H1 (cell line): Measurements from ENCODE around the gene SLC41A1. TPM values are rescaled to one million over a fixed set of nuclear protein-coding genes. Genes with fewer than 3 reads are reported as not detected.

Source experiments
- CTCF ChIA-PET: fragments of 300-600 bp; sonication (Branson Sonifier 250); formaldehyde crosslinking; loops from one replicate; lab custom pipeline; 2021; ENCODE audit not compliant: partially characterized antibody; lab: Charles Lee
- POLR2A ChIA-PET: fragments of 300-600 bp; sonication (Branson Sonifier 250); formaldehyde crosslinking; loops from one replicate; lab custom pipeline; 2021; ENCODE audit warnings: inconsistent platforms; ENCODE audit not compliant: partially characterized antibody; lab: Charles Lee
- DNase-seq, 2 experiments: peaks; one replicate each; pipeline versions ENCODE4 v3.0.0 to v3.0.0-alpha.2; 2010 to 2022; ENCODE audit warnings: low spot score in 2 of 2, low read depth in 1 of 2, mixed read lengths in 1 of 2
- FAIRE-seq: peaks from 2 replicates; lab custom pipeline; 2011; peaks lifted over from hg19 to GRCh38; lab: Jason Lieb, UNC
- H2AFZ ChIP-seq: 2 replicates; pipeline ENCODE4 v1.8.1; 2012; ENCODE audit warnings: low read length, inconsistent platforms
- H2AK5ac ChIP-seq: 2 replicates; pipeline ENCODE4 v1.6.1; 2013; ENCODE audit warnings: low read depth, low read length
- H2BK120ac ChIP-seq: replicated peaks from 2 replicates; pipeline ENCODE3; 2013; ENCODE audit warnings: low read depth, low read length, inconsistent platforms
- H2BK12ac ChIP-seq: 2 replicates; pipeline ENCODE4 v1.6.1; 2013; ENCODE audit warnings: low read depth, low read length
- H2BK15ac ChIP-seq: 2 replicates; pipeline ENCODE4 v1.6.1; 2013; ENCODE audit warnings: low read length
- H2BK20ac ChIP-seq: 2 replicates; pipeline ENCODE4 v1.6.1; 2013; ENCODE audit warnings: low read length
- H2BK5ac ChIP-seq: 2 replicates; pipeline ENCODE4 v1.6.1; 2013; ENCODE audit warnings: low read depth, low read length
- H3K14ac ChIP-seq: 2 replicates; pipeline ENCODE4 v1.6.1; 2013; ENCODE audit warnings: inconsistent platforms; ENCODE audit not compliant: insufficient read length
- H3K18ac ChIP-seq: 2 replicates; pipeline ENCODE4 v1.6.1; 2013; ENCODE audit warnings: low read length; ENCODE audit errors: extremely low read depth
- H3K23ac ChIP-seq: 2 replicates; pipeline ENCODE4 v1.6.1; 2013; ENCODE audit warnings: inconsistent platforms; ENCODE audit not compliant: insufficient read length
- H3K23me2 ChIP-seq: 2 replicates; pipeline ENCODE4 v1.6.1; 2013; ENCODE audit warnings: low read depth, low read length
- H3K27ac ChIP-seq: 2 replicates; pipeline ENCODE4 v1.6.1; 2011; ENCODE audit warnings: low read depth, low read length, inconsistent platforms
- H3K27me3 ChIP-seq, 4 experiments: replicated peaks in 1 of 4; 1 replicate in 1 of 4; 2 replicates in 3 of 4; pipeline versions ENCODE4 v1.6.1 to v1.8.1; 2011 to 2013; ENCODE audit warnings: low read length in 3 of 4, mild to moderate bottlenecking in 3 of 4, inconsistent platforms in 2 of 4, mixed read lengths in 2 of 4, moderate library complexity in 1 of 4; ENCODE audit not compliant: control insufficient read depth in 3 of 4, insufficient read depth in 3 of 4; ENCODE audit errors: extremely low read depth in 1 of 4
- H3K36me3 ChIP-seq, 4 experiments: 2 replicates each; pipeline versions ENCODE4 v1.6.1 to v1.8.1; 2011 to 2013; ENCODE audit warnings: mild to moderate bottlenecking in 4 of 4, low read length in 3 of 4, moderate library complexity in 2 of 4, control low read depth in 1 of 4, inconsistent platforms in 1 of 4; ENCODE audit not compliant: insufficient read depth in 4 of 4, control insufficient read depth in 2 of 4
- H3K4ac ChIP-seq: replicated peaks from 2 replicates; pipeline ENCODE3; 2013; ENCODE audit warnings: low read length, low read depth, mixed read lengths, inconsistent platforms; ENCODE audit not compliant: insufficient read length
- H3K4me1 ChIP-seq, 4 experiments: replicated peaks in 1 of 4; 1 replicate in 1 of 4; 2 replicates in 3 of 4; pipeline versions ENCODE4 v1.6.1 to v1.8.1; 2011 to 2013; ENCODE audit warnings: low read length in 3 of 4, inconsistent platforms in 2 of 4, mixed read lengths in 1 of 4; ENCODE audit not compliant: insufficient read depth in 4 of 4, control insufficient read depth in 3 of 4
- H3K4me2 ChIP-seq, 2 experiments: 2 replicates each; pipeline versions ENCODE4 v1.6.1 to v1.8.1; 2011 to 2013; ENCODE audit warnings: low read depth in 2 of 2, low read length in 2 of 2, control low read depth in 1 of 2, inconsistent platforms in 1 of 2, mild to moderate bottlenecking in 1 of 2; ENCODE audit not compliant: insufficient read depth in 1 of 2
- H3K4me3 ChIP-seq, 4 experiments: fragments of 200-600, 300-600 bp in 1 of 4; sonication (generic), shearing (Covaris generic), sonication (Bioruptor Twin) in 1 of 4; 2 replicates each; pipeline versions ENCODE4 v1.5.1 to v1.8.1; 2011 to 2016; ENCODE audit warnings: low read length in 4 of 4, low read depth in 3 of 4, control low read depth in 2 of 4, inconsistent platforms in 2 of 4, mild to moderate bottlenecking in 2 of 4, mixed read lengths in 1 of 4, moderate library complexity in 1 of 4; ENCODE audit not compliant: insufficient read depth in 2 of 4; ENCODE audit errors: extremely low read depth in 1 of 4
- H3K56ac ChIP-seq: replicated peaks from 2 replicates; pipeline ENCODE3; 2013; ENCODE audit warnings: low read depth, mild to moderate bottlenecking, mixed read lengths, low read length, inconsistent platforms; ENCODE audit not compliant: insufficient read length
- H3K79me1 ChIP-seq: 2 replicates; pipeline ENCODE4 v1.6.1; 2013; ENCODE audit warnings: low read depth, low read length, control low read depth
- H3K79me2 ChIP-seq, 2 experiments: 2 replicates each; pipeline versions ENCODE4 v1.6.1 to v1.8.1; 2012 to 2013; ENCODE audit warnings: low read length in 2 of 2, mild to moderate bottlenecking in 2 of 2, inconsistent platforms in 1 of 2; ENCODE audit not compliant: insufficient read depth in 2 of 2, control insufficient read depth in 1 of 2
- H3K9ac ChIP-seq, 4 experiments: replicated peaks in 1 of 4; 1 replicate in 1 of 4; 2 replicates in 3 of 4; pipeline versions ENCODE4 v1.6.1 to v1.8.1; 2011 to 2013; ENCODE audit warnings: low read depth in 3 of 4, low read length in 3 of 4, control low read depth in 2 of 4, mild to moderate bottlenecking in 2 of 4, moderate library complexity in 2 of 4, inconsistent platforms in 1 of 4; ENCODE audit errors: extremely low read depth in 1 of 4
- H3K9me3 ChIP-seq, 2 experiments: 2 replicates each; pipeline versions ENCODE4 v1.6.1 to v1.8.1; 2012 to 2013; ENCODE audit warnings: mild to moderate bottlenecking in 2 of 2, moderate library complexity in 2 of 2, control low read depth in 1 of 2, inconsistent platforms in 1 of 2, low read depth in 1 of 2, low read length in 1 of 2, mixed read lengths in 1 of 2; ENCODE audit not compliant: insufficient read depth in 2 of 2
- H4K20me1 ChIP-seq, 2 experiments: replicated peaks in 1 of 2; 2 replicates each; pipeline versions ENCODE3 to v1.8.1; 2011 to 2013; ENCODE audit warnings: inconsistent platforms in 2 of 2, low read length in 2 of 2, mild to moderate bottlenecking in 1 of 2; ENCODE audit not compliant: insufficient read depth in 2 of 2, control insufficient read depth in 1 of 2
- H4K5ac ChIP-seq: 2 replicates; pipeline ENCODE4 v1.6.1; 2013; ENCODE audit warnings: low read length, low read depth, mixed read lengths, inconsistent platforms; ENCODE audit not compliant: insufficient read length
- H4K8ac ChIP-seq: 2 replicates; pipeline ENCODE4 v1.8.0; 2013; ENCODE audit warnings: mild to moderate bottlenecking, moderate library complexity, low read length, inconsistent platforms; ENCODE audit not compliant: insufficient read depth; ENCODE audit errors: extremely low read depth
- H4K91ac ChIP-seq: replicated peaks from 2 replicates; pipeline ENCODE3; 2013; ENCODE audit warnings: low read length, mixed read lengths, inconsistent platforms; ENCODE audit not compliant: insufficient read length
- BACH1 ChIP-seq: IDR thresholded peaks from 2 replicates; pipeline ENCODE4 v1.6.1; 2012; ENCODE audit warnings: low read length, improper control_type of control experiment
- CREB1 ChIP-seq: IDR thresholded peaks from 2 replicates; pipeline ENCODE4 v1.6.1; 2012; ENCODE audit warnings: inconsistent platforms
- CTBP2 ChIP-seq: IDR thresholded peaks from 2 replicates; pipeline ENCODE4 v1.7.0; 2011; ENCODE audit warnings: borderline replicate concordance, mild to moderate bottlenecking, moderate library complexity, mixed read lengths, low read length; ENCODE audit not compliant: insufficient read depth, insufficient read length
- JUND ChIP-seq: IDR thresholded peaks from 2 replicates; pipeline ENCODE4 v1.6.1; 2011; ENCODE audit warnings: mild to moderate bottlenecking, improper control_type of control experiment, low read length
- MAFK ChIP-seq: IDR thresholded peaks from 2 replicates; pipeline ENCODE4 v1.6.1; 2012; ENCODE audit warnings: low read depth, mild to moderate bottlenecking, improper control_type of control experiment, low read length
- NRF1 ChIP-seq: IDR thresholded peaks from 2 replicates; pipeline ENCODE4 v1.6.1; 2011; ENCODE audit warnings: mild to moderate bottlenecking, low read depth, low read length, improper control_type of control experiment
- RNF2 ChIP-seq: fragments of 200-900, 300-1000 bp; sonication (generic); IDR thresholded peaks from 2 replicates; pipeline ENCODE4 v1.7.1; 2016; ENCODE audit warnings: borderline replicate concordance, low read depth, mild to moderate bottlenecking, antibody characterized with exemption, low read length; ENCODE audit not compliant: poor library complexity, severe bottlenecking; ENCODE audit errors: missing control alignments
- SIN3A ChIP-seq, 2 experiments: IDR thresholded peaks in 1 of 2; conservative IDR thresholded peaks in 1 of 2; 2 replicates each; pipeline ENCODE4 v1.6.1; 2011 to 2012; ENCODE audit warnings: low read length in 2 of 2, improper control_type of control experiment in 1 of 2, low read depth in 1 of 2, mild to moderate bottlenecking in 1 of 2
- SP2 ChIP-seq: IDR thresholded peaks from 2 replicates; pipeline ENCODE4 v1.6.1; 2012; ENCODE audit warnings: mild to moderate bottlenecking, low read length, inconsistent platforms
- TAF7 ChIP-seq: optimal IDR thresholded peaks from 2 replicates; pipeline ENCODE3; 2011; ENCODE audit warnings: low read depth, mild to moderate bottlenecking, inconsistent platforms, low read length, moderate library complexity, borderline replicate concordance
- TBP ChIP-seq: IDR thresholded peaks from 2 replicates; pipeline ENCODE4 v1.6.1; 2011; ENCODE audit warnings: low read depth, low read length, improper control_type of control experiment
- TCF12 ChIP-seq: IDR thresholded peaks from 2 replicates; pipeline ENCODE4 v1.6.1; 2011; ENCODE audit warnings: low read depth, mild to moderate bottlenecking, low read length
- USF2 ChIP-seq: IDR thresholded peaks from 2 replicates; pipeline ENCODE4 v1.6.1; 2011; ENCODE audit warnings: low read length, improper control_type of control experiment
- WGBS, 2 experiments: shearing (Covaris generic) in 1 of 2; methylation state at CpG; one replicate each; pipeline versions ENCODE4 v1.1.6 to v1.1.7; 2013 to 2015; ENCODE audit warnings: low lambda C conversion rate in 2 of 2, mixed read lengths in 2 of 2, inconsistent platforms in 1 of 2, low coverage in 1 of 2, missing lambda C conversion rate in 1 of 2; ENCODE audit not compliant: insufficient replicate concordance in 2 of 2, insufficient coverage in 1 of 2, insufficient read length in 1 of 2; ENCODE audit errors: extremely low coverage in 1 of 2, missing lambda C conversion rate in 1 of 2; 5-methylcytosine and 5-hydroxymethylcytosine counted together
- polyA plus RNA-seq, 7 experiments: library from polyadenylated mRNA; depleted of rRNA in 3 of 7; stranded (reverse) in 5 of 7; unstranded in 2 of 7; fragments of >200 nt in 5 of 7; fragments of 200-250 nt in 2 of 7; gene quantifications; 1 replicate in 5 of 7; 2 replicates in 1 of 7; 4 replicates in 1 of 7; pipeline versions ENCODE4 v1.2.1 to v1.2.3, GENCODE V29; 2011 to 2013; ENCODE audit warnings: missing spikeins in 2 of 7, mixed read lengths in 2 of 7
- total RNA-seq: library from RNA; stranded (reverse); fragmentation: NEBNext Ultra II Directional; extraction: Animal tissue kit (Norgen Biotek cat#: 25700); gene quantifications from 2 replicates; pipeline ENCODE4 v1.2.1, GENCODE V29; 2021

SLC41A1 gene
- total and polyA plus RNA-seq, 2 of the 8 experiments (the other 6 are each of a cell fraction or from before 2014, with no cell fraction given), result 41.2 to 42.3 TPM

- no peak overlapping the region for H4K8ac ChIP-seq
- no peaks in the 10 kb centered on the region for H3K79me2 ChIP-seq
- 43% methylated on average over 1 of the region's 1 CpG; no CpG with 5 or more reads in 1 of the 2 experiments for WGBS, 2 experiments
- no peak overlapping the region for H2BK120ac ChIP-seq
- no peaks in the 10 kb centered on the region for H3K79me1 ChIP-seq
- H3K27ac ChIP-seq, result no peak overlapping the region
- no peak overlapping the region for H3K56ac ChIP-seq
- H2AK5ac ChIP-seq, result no peak overlapping the region
- H4K20me1 ChIP-seq, result no peaks in the 10 kb centered on the region
- H3K18ac ChIP-seq, result no peak overlapping the region
- ChIA-PET POLR2A (interaction anchor here (0.6 to 2.9 kb wide), 6 partner anchors 11 to 270 kb away, joined by 3 to 21 read pairs (median 3); partner anchors contain the start of gene SLC41A1), CTCF (interaction anchor here (0.6 to 4.9 kb wide), 13 partner anchors 12 to 170 kb away, joined by 3 to 25 read pairs (median 5); partner anchors contain the start of gene PM20D1)
- no peak for FAIRE-seq
- no peak overlapping the region for H3K9ac ChIP-seq
- H2BK5ac ChIP-seq, result no peak overlapping the region
- DNase-seq, result no peak
- peaks cover 0 to 12% (median 2%) of the 10 kb centered on the region in 4 experiments; a peak in 4 of 7 replicates for H3K4me1 ChIP-seq
- H3K27me3 ChIP-seq, result no peaks in the 10 kb centered on the region
- H3K36me3 ChIP-seq, result no peaks in the 10 kb centered on the region
- H3K4me2 ChIP-seq, result no peak overlapping the region; a peak in 1 of 4 replicates
- H2BK12ac ChIP-seq, result no peak overlapping the region
- H2BK20ac ChIP-seq, result no peak overlapping the region
- H3K9me3 ChIP-seq, result no peaks in the 10 kb centered on the region
- no peak overlapping the region for H3K14ac ChIP-seq
- H2BK15ac ChIP-seq, result no peak overlapping the region
- no peak overlapping the region for H4K91ac ChIP-seq
- H3K23me2 ChIP-seq, result no peaks in the 10 kb centered on the region
- H3K4me3 ChIP-seq, result no peak overlapping the region
- no peak overlapping the region for H3K23ac ChIP-seq
- H4K5ac ChIP-seq, result no peak overlapping the region
- H2AFZ ChIP-seq, result no peak overlapping the region
- H3K4ac ChIP-seq, result no peak overlapping the region
- TF ChIP-seq BACH1 (no peak), SP2 (no peak), TBP (no peak), USF2 (no peak), NRF1 (no peak), JUND (no peak), TAF7 (no peak), RNF2 (no peak), TCF12 (no peak), SIN3A (conservative IDR thresholded peaks at IDR 0.05 in 1 of 2, IDR thresholded peaks at IDR 0.05 in 1 of 2; ENCODE audit: low read depth in 1 of 2, low read length in 2 of 2) (no peak), CTBP2 (no peak), CREB1 (no peak), MAFK (no peak)
Measured at GRCh38 chr1:205827623-205828022, 14.6 kb upstream of the SLC41A1 start.
